Endothelial cell of umbilical vein (primary cell): ENCODE data around the gene RAB27B. TPM values are rescaled to one million over a fixed set of nuclear protein-coding genes. Genes with fewer than 3 reads are reported as not detected.

Experiments
- BruUV-seq: library from RNA; stranded (reverse); fragments of 400-500 nt; replicated peaks from 2 replicates; lab custom pipeline; 2021; lab: Mats Ljungman, UMichigan
- CTCF ChIA-PET: fragments of 300-600, 350-600 bp; sonication (Branson Sonifier 250); formaldehyde crosslinking; loops from one replicate; lab custom pipeline; 2021; ENCODE audit warnings: antibody characterized with exemption, inconsistent platforms; lab: Charles Lee
- POLR2A ChIA-PET: fragments of 300-600, 350-600 bp; sonication (Branson Sonifier 250); formaldehyde crosslinking; loops from one replicate; lab custom pipeline; 2021; ENCODE audit warnings: antibody characterized with exemption, inconsistent platforms; lab: Charles Lee
- DNase-seq: peaks from one replicate; pipeline ENCODE4 v3.0.0-alpha.2; 2011; ENCODE audit warnings: low read depth, low spot score
- FAIRE-seq: peaks from 2 replicates; lab custom pipeline; 2011; peaks lifted over from hg19 to GRCh38; lab: Jason Lieb, UNC
- H2AFZ ChIP-seq: 2 replicates; pipeline ENCODE4 v1.6.0; 2012; ENCODE audit warnings: low read depth, low read length, control low read depth, inconsistent platforms
- H3K27ac ChIP-seq: 2 replicates; pipeline ENCODE4 v1.5.1; 2011; ENCODE audit warnings: low read depth, mild to moderate bottlenecking, control low read depth, low read length, moderate library complexity; ENCODE audit not compliant: insufficient read depth
- H3K27me3 ChIP-seq, 2 experiments: 2 replicates each; pipeline versions ENCODE4 v1.6.0 to v1.6.1; 2011; ENCODE audit warnings: low read length in 2 of 2, mixed read lengths in 1 of 2; ENCODE audit not compliant: control insufficient read depth in 2 of 2, insufficient read depth in 2 of 2
- H3K36me3 ChIP-seq, 2 experiments: 2 replicates in 1 of 2; 3 replicates in 1 of 2; pipeline ENCODE4 v1.5.1; 2011; ENCODE audit warnings: low read length in 2 of 2, mild to moderate bottlenecking in 1 of 2, moderate library complexity in 1 of 2; ENCODE audit not compliant: control insufficient read depth in 2 of 2, insufficient read depth in 2 of 2; ENCODE audit errors: extremely low read depth in 1 of 2
- H3K4me1 ChIP-seq: 3 replicates; pipeline ENCODE4 v1.5.1; 2011; ENCODE audit warnings: mild to moderate bottlenecking, low read length; ENCODE audit not compliant: control insufficient read depth, insufficient read depth; ENCODE audit errors: extremely low read depth
- H3K4me2 ChIP-seq: 2 replicates; pipeline ENCODE4 v1.6.1; 2011; ENCODE audit warnings: low read length, control low read depth, mixed read lengths; ENCODE audit not compliant: insufficient read depth
- H3K4me3 ChIP-seq, 3 experiments: fragments of 200-600 bp in 1 of 3; sonication (generic), shearing (Covaris generic) in 1 of 3; replicated peaks in 1 of 3; 2 replicates each; pipeline ENCODE4 v1.5.1; 2011 to 2016; ENCODE audit warnings: control low read depth in 3 of 3, low read length in 3 of 3, mild to moderate bottlenecking in 2 of 3, inconsistent platforms in 1 of 3, low read depth in 1 of 3, moderate library complexity in 1 of 3; ENCODE audit not compliant: insufficient read depth in 1 of 3
- H3K79me2 ChIP-seq: 2 replicates; pipeline ENCODE4 v1.6.0; 2012; ENCODE audit warnings: low read length, inconsistent platforms; ENCODE audit not compliant: control insufficient read depth, insufficient read depth
- H3K9ac ChIP-seq: replicated peaks from 2 replicates; pipeline ENCODE3; 2011; ENCODE audit warnings: low read length, control low read depth; ENCODE audit not compliant: insufficient read depth; ENCODE audit errors: extremely low read depth
- H3K9me1 ChIP-seq: replicated peaks from 3 replicates; pipeline ENCODE4 v1.6.0; 2011; ENCODE audit warnings: mild to moderate bottlenecking, low read length; ENCODE audit not compliant: control insufficient read depth, insufficient read depth; ENCODE audit errors: extremely low read depth
- H3K9me3 ChIP-seq: replicated peaks from 2 replicates; pipeline ENCODE4 v1.5.1; 2012; ENCODE audit warnings: low read length, inconsistent platforms; ENCODE audit not compliant: control insufficient read depth, insufficient read depth
- H4K20me1 ChIP-seq: replicated peaks from 2 replicates; pipeline ENCODE3; 2011; ENCODE audit warnings: mild to moderate bottlenecking, low read length; ENCODE audit not compliant: control insufficient read depth, insufficient read depth; ENCODE audit errors: extremely low read depth
- CTCF ChIP-seq, 2 donors: IDR thresholded peaks; 1 replicate in 1 of 2; 2 replicates in 1 of 2; pipeline ENCODE4 v1.5.1; 2011; ENCODE audit warnings: low read length in 2 of 2, mild to moderate bottlenecking in 2 of 2, moderate library complexity in 2 of 2, control low read depth in 1 of 2, inconsistent platforms in 1 of 2, low read depth in 1 of 2; ENCODE audit not compliant: insufficient read depth in 1 of 2; ENCODE audit errors: extremely low read depth in 1 of 2
- EZH2 ChIP-seq: IDR thresholded peaks from 2 replicates; pipeline ENCODE4 v1.6.1; 2012; ENCODE audit warnings: borderline replicate concordance, low read depth, mild to moderate bottlenecking, moderate library complexity, low read length, inconsistent platforms; ENCODE audit not compliant: severe bottlenecking
- FOS ChIP-seq: IDR thresholded peaks from 2 replicates; pipeline ENCODE4 v1.6.1; 2011; ENCODE audit warnings: mild to moderate bottlenecking, low read length, moderate library complexity, borderline replicate concordance; ENCODE audit not compliant: insufficient read depth
- GATA2 ChIP-seq: IDR thresholded peaks from 2 replicates; pipeline ENCODE4 v1.7.0; 2011; ENCODE audit warnings: low read depth, mild to moderate bottlenecking, moderate library complexity, mixed read lengths, low read length; ENCODE audit not compliant: insufficient read length, insufficient read depth
- JUN ChIP-seq: IDR thresholded peaks from 2 replicates; pipeline ENCODE4 v1.6.1; 2011; ENCODE audit warnings: borderline replicate concordance, low read depth; ENCODE audit not compliant: insufficient read length, insufficient read depth
- MYC ChIP-seq: IDR thresholded peaks from one replicate; pipeline ENCODE4 v1.6.1; 2011; ENCODE audit warnings: mild to moderate bottlenecking, low read depth, low read length
- POLR2A ChIP-seq: IDR thresholded peaks from 2 replicates; pipeline ENCODE4 v1.6.1; 2012; ENCODE audit warnings: low read depth, mild to moderate bottlenecking, control low read depth, low read length
- POLR2AphosphoS5 ChIP-seq: IDR thresholded peaks from 2 replicates; pipeline ENCODE4 v1.6.1; 2012; ENCODE audit warnings: low read depth, mild to moderate bottlenecking, control low read depth, low read length, moderate library complexity; ENCODE audit not compliant: insufficient read depth
- dilution Hi-C: fragments of 300-500 bp; cut with MboI; formaldehyde crosslinking; loops from one replicate; pipeline ENCODE4 v1.15.0; 2019; ENCODE audit warnings: low sequenced_read_pairs; ENCODE audit not compliant: extremely low pct_ligation_motif_present
- intact Hi-C: fragments of 100-400 bp; cut with micrococcal nuclease; formaldehyde crosslinking; loops from one replicate; pipeline ENCODE4 v1.10.0; 2022
- polyA plus RNA-seq, 4 experiments: library from polyadenylated mRNA; depleted of rRNA in 3 of 4; stranded (reverse) in 3 of 4; unstranded in 1 of 4; fragments of >200 nt; gene quantifications; 2 replicates each; pipeline versions ENCODE4 v1.2.1 to v1.2.3, GENCODE V29; 2011 to 2012; ENCODE audit warnings: missing spikeins in 1 of 4
- total RNA-seq: library from RNA; stranded (reverse); gene quantifications from 2 replicates; pipeline ENCODE4 v1.2.3, GENCODE V29; 2021
- TF ChIP-seq, protein P1 (sequence below): IDR thresholded peaks from 2 replicates; pipeline ENCODE4 v1.6.1; 2011; ENCODE audit not compliant: insufficient read depth, insufficient read length

RAB27B gene
- total and polyA plus RNA-seq, 2 donors (not counting 3 experiments of a cell fraction or from before 2014, with no cell fraction given) = not detected

DNA sequence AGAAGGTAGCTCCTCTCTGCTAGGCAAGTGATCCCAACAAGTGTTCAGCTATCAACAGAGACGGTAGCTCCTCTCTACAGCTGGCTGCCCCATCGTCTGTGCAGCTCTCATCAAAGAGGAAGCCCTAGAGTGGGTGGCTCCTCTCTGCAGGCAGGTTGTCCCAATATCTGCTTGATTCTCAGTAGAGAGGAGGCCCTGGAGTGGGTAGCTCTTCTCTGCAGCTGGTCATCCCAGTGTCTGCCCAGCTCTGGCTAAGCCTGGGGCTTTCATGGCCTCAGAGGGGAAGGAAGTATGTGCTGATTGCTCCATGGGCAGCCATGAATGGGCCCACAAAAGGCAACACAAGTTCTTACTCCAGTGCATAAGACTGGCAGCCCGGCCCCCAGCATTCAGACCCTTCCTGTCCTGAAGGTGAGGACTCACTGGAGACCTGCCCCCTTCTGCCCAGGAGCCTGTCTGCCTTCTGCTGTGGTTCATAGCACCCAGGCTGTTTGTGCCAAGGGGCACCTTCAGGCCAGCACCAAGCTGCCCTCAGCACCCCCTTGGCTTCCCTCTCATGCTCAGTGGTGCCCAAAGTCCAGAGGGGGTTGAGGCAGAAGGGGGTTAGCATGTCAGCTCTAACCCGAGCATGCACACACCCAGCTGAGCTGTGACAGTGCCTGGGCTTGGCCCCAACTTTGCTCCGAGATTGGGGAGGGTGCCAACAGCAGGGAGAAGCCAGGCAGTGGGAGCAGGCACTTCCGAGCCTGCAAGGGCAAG is 82.1 kb downstream of the RAB27B start:
- TF ChIP-seq POLR2A (no peak), MYC (no peak), POLR2AphosphoS5 (no peak), JUN (no peak), GATA2 (no peak), EZH2 (no peak), FOS (no peak), CTCF (IDR thresholded peaks at IDR 0.05; ENCODE audit: extremely low read depth in 1 of 2, insufficient read depth in 1 of 2, low read depth in 1 of 2, low read length in 2 of 2) (no peak)
- TF ChIP-seq, protein P1, sequence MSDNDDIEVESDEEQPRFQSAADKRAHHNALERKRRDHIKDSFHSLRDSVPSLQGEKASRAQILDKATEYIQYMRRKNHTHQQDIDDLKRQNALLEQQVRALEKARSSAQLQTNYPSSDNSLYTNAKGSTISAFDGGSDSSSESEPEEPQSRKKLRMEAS = no peak
- Histone ChIP-seq H3K4me1 (no peaks in the 10 kb centered on the region), H3K36me3 (no peaks in the 10 kb centered on the region), H4K20me1 (no peaks in the 10 kb centered on the region), H3K9me3 (no peaks in the 10 kb centered on the region), H3K4me3 (no peak overlapping the region), H3K9me1 (no peaks in the 10 kb centered on the region), H3K27me3 (no peaks in the 10 kb centered on the region), H3K4me2 (no peak overlapping the region), H3K79me2 (no peaks in the 10 kb centered on the region), H2AFZ (no peak overlapping the region), H3K9ac (no peak overlapping the region), H3K27ac (no peak overlapping the region)
- DNase-seq = no peak
- BruUV-seq = no TSS peak
- FAIRE-seq = no peak
- intact Hi-C loops (no loop called here), dilution Hi-C loops (no loop called here)
- ChIA-PET CTCF (no interaction called here), POLR2A (no interaction called here)
